T-helper 17 cell (primary cell): ENCODE results near the gene NAP1L4. TPM values are rescaled to one million over a fixed set of nuclear protein-coding genes. Genes with fewer than 3 reads are reported as not detected.

Experiments used
- ATAC-seq: fragments of 150-1000 bp; cut with Tn5 transposase; 2 replicates; pipeline ENCODE4 v1.10.0; 2021; ENCODE audit warnings: mild to moderate bottlenecking, moderate library complexity
- DNase-seq, 3 donors: peaks; one replicate each; pipeline versions ENCODE4 v3.0.0 to v3.0.0-alpha.2; 2020 to 2021
- H3K9me3 ChIP-seq: one replicate; pipeline ENCODE4 v1.7.0; 2013; ENCODE audit warnings: low read length, mild to moderate bottlenecking; ENCODE audit not compliant: control insufficient read depth, poor library complexity, severe bottlenecking
- H3K27ac Mint-ChIP-seq: one replicate; pipeline ENCODE4 v1.8.0; 2022; ENCODE audit warnings: mild to moderate bottlenecking, moderate library complexity, mixed read lengths
- H3K27me3 Mint-ChIP-seq: one replicate; pipeline ENCODE4 v1.8.0; 2022; ENCODE audit warnings: mixed read lengths
- H3K36me3 Mint-ChIP-seq: one replicate; pipeline ENCODE4 v1.8.0; 2022; ENCODE audit warnings: low read depth, mixed read lengths
- H3K4me1 Mint-ChIP-seq: one replicate; pipeline ENCODE4 v1.8.0; 2022; ENCODE audit warnings: mild to moderate bottlenecking, mixed read lengths
- H3K4me3 Mint-ChIP-seq: one replicate; pipeline ENCODE4 v1.8.0; 2022; ENCODE audit warnings: mild to moderate bottlenecking, moderate library complexity, mixed read lengths
- total RNA-seq, 4 donors: library from RNA in 2 of 4; stranded (reverse) in 2 of 4; gene quantifications; one replicate each; pipeline ENCODE4 v1.2.3 and lab custom pipeline; 2022 to 2026

The NAP1L4 gene, protein sequence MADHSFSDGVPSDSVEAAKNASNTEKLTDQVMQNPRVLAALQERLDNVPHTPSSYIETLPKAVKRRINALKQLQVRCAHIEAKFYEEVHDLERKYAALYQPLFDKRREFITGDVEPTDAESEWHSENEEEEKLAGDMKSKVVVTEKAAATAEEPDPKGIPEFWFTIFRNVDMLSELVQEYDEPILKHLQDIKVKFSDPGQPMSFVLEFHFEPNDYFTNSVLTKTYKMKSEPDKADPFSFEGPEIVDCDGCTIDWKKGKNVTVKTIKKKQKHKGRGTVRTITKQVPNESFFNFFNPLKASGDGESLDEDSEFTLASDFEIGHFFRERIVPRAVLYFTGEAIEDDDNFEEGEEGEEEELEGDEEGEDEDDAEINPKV
- total RNA-seq, result 100 to 1,000 TPM; 229 to 275 TPM
- total RNA-seq (lab: John Stamatoyannopoulos, UW), result 214 to 253 reads per million in 2 donors

DNA sequence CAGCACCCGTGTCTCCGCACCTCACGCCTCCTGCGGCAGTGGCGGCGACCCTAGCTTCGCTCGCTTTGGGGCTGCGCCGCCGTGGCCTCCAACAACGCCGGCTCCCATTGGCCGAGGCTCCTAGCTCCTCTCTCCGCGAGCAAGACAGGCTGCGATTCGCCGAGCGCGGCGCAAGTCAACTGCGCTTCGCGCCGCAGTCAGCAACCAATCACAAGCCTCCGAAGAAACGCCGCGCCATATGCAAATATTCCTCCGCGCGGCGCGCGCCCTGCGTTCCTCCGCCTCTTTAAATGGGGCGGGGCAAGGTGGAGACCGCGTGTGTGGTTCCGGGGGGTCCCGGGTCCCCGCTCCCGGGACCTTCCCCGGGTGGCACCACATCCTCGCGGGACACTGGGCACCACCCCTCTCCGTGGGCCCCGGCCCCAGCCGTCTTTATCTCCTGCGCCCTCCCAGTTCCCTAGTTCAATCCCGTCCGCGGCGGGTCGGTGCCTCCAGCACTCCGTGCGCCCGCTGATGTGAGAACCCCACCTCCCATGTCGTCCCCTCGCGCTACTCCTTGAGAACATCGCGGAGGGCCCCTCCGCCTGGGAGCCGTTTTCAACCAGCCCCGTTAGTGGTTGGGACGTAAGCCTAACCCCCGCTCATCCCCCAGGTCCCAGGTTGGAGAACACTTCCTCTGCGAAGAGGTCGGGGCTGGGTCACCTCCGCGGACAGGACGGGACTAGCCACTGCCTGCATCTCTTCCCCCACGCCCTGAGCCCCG, at the start of gene NAP1L4:
NAP1L4 (minus strand) TSS at position 96 of the 763 bp plus-strand sequence. CDS start 13,109 bp downstream, outside the sequence.
- Mint-ChIP-seq H3K4me3 (peak within 1 kb of the TSS; percentile 100), H3K27me3 (no peaks in the 10 kb centered on the region), H3K27ac (peak within 1 kb of the TSS; percentile 99), H3K4me1 (peaks cover 42% of the 10 kb centered on the region), H3K36me3 (peaks cover 7% of the 10 kb centered on the region)
- no peaks in the 10 kb centered on the region for H3K9me3 ChIP-seq
- ATAC-seq (peak; percentile 87), DNase-seq (peak; percentile 92 to 95 (median 95))

DNA sequence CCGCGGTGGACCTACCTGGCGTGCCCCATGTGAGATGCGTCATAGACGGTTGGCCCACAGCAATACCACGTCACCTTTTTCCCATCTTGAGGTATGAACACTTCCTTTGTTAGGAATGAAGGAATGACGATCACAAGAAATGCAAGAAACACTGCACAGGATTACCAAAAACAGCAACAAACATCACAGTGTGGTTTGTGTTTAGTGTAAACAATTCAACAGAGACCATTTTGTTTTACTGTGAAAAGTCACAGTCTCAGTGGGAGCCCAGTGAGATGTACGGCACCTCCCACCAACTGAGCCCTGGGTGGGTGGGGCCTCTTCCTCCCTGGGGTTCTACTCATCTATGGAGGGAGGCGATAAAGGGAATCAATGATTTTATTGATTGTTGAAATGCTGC, 48.8 kb upstream of the NAP1L4 start:
- peaks cover 29% of the 10 kb centered on the region for H3K4me1 Mint-ChIP-seq
- DNase-seq, result no peak
- no peaks in the 10 kb centered on the region for H3K9me3 ChIP-seq
- no peaks in the 10 kb centered on the region for H3K27me3 Mint-ChIP-seq
- H3K36me3 Mint-ChIP-seq, result no peaks in the 10 kb centered on the region
- peak overlapping the region; percentile 45 for H3K27ac Mint-ChIP-seq
- no peak for ATAC-seq
- H3K4me3 Mint-ChIP-seq, result no peak overlapping the region

DNA sequence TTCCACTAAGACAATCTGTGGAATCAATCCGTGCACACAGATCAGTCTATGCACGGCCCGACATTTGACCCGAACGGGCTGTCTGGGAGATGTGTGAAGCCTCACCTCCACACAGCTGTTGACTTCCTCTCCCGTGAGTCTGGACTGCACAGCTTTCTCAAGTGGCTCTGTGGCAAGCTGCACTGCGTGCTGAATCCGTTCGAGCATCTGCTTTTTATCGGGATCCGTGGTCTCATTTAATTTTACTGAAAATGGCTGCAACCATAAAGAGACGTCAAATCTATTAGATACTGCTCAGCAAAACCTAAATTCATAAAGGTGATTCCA, 45.8 kb upstream of the NAP1L4 start:
- Mint-ChIP-seq H3K27me3 (no peaks in the 10 kb centered on the region), H3K4me3 (no peak overlapping the region), H3K36me3 (peaks cover 6% of the 10 kb centered on the region), H3K27ac (no peak overlapping the region), H3K4me1 (peaks cover 23% of the 10 kb centered on the region)
- DNase-seq (no peak), ATAC-seq (no peak)
- no peaks in the 10 kb centered on the region for H3K9me3 ChIP-seq

DNA sequence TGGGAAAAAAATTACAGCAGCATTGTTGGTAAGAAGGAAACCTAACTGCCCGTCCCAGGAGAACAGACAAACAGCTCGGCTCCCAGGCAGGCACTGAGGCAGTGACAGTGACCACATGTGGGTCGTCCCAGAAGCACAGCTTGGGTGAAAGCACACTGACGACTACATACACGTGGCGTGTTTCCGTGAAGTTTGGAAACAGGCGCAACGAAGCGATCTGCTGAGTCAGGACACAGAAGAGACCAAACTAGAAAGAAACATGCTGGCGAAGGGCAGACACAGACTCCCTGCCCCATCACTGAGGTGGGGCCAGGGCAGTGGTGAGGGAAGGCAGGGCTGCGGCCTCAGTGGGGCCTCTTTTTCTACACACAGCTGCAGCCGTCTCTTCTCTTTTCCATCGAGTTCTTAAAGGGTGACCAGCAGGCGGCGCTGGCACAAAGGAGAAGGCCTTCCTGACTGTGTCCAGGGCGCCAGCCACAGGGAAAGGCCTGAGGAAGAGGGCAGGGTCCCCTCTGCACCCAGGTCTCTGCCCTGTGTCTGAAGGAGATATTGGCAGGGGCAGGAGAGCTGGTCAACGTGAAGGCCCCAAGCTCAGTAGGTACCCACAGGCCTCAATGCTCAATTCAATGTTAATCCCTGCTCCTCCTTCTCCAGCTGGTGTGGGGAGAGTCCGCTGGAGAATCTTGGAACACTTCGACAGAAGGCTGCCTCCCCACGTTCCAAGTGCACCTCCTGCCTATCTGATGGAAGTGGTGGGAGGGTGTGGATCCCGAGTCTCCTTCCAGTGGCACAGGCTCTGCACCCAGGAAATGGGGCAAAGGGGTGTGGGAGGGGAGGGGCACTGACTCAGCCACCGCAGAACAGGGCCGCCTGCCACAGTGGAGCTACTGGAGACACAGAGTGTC, 45.2 kb upstream of the NAP1L4 start:
- no peaks in the 10 kb centered on the region for H3K27me3 Mint-ChIP-seq
- DNase-seq (peak in 2 of 3 donors; percentile 32 to 44), ATAC-seq (peak; percentile 88)
- peak overlapping the region; percentile 56 for H3K27ac Mint-ChIP-seq
- H3K9me3 ChIP-seq, result no peaks in the 10 kb centered on the region
- peak overlapping the region; percentile 15 for H3K4me3 Mint-ChIP-seq
- H3K4me1 Mint-ChIP-seq, result peaks cover 23% of the 10 kb centered on the region
- peaks cover 6% of the 10 kb centered on the region for H3K36me3 Mint-ChIP-seq

DNA sequence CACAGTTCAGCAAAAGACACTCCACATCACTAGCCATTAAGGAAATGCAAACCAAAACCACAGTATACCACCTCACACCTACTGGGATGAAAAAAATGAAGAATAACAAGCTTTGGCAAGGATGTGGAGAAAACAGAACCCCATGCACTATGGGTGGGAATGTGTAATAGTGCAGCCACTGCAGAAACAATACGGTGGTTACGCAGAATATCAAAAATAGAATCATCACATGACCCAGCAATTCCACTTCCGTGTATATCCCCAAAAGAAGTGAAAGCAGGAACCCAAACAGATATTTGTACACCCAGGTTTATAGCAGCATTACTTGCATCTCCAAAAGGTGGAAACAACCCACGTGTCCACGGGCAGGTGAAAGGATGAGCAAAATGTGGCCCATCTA, 44.3 kb upstream of the NAP1L4 start:
- Mint-ChIP-seq H3K27me3 (no peaks in the 10 kb centered on the region), H3K4me1 (peaks cover 23% of the 10 kb centered on the region), H3K36me3 (peaks cover 6% of the 10 kb centered on the region), H3K27ac (peak overlapping the region; percentile 56), H3K4me3 (no peak overlapping the region)
- no peak for ATAC-seq
- no peak for DNase-seq
- no peaks in the 10 kb centered on the region for H3K9me3 ChIP-seq

DNA sequence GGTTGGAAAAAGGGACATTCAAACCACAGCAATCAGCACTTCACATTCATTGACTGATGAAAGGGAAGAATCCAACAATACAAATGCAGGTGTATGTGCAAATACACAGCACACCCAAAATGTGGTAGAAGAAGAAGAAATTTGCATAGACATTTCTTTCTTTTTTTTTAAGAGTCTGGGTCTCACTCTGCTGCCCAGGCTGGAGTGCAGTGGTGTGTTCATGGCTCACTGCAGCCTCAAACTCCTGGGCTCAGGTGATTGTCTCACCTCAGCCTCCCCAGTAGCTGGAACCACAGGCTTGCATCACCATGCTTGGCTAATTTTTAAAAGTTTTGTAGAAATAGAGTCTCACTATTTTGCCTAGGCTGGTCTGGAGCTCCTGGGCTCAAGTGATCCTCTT, 43.2 kb upstream of the NAP1L4 start:
- no peak for ATAC-seq
- Mint-ChIP-seq H3K4me1 (peaks cover 30% of the 10 kb centered on the region), H3K4me3 (no peak overlapping the region), H3K27me3 (no peaks in the 10 kb centered on the region), H3K36me3 (peaks cover 7% of the 10 kb centered on the region), H3K27ac (peak overlapping the region; percentile 56)
- no peak for DNase-seq
- H3K9me3 ChIP-seq, result no peaks in the 10 kb centered on the region

DNA sequence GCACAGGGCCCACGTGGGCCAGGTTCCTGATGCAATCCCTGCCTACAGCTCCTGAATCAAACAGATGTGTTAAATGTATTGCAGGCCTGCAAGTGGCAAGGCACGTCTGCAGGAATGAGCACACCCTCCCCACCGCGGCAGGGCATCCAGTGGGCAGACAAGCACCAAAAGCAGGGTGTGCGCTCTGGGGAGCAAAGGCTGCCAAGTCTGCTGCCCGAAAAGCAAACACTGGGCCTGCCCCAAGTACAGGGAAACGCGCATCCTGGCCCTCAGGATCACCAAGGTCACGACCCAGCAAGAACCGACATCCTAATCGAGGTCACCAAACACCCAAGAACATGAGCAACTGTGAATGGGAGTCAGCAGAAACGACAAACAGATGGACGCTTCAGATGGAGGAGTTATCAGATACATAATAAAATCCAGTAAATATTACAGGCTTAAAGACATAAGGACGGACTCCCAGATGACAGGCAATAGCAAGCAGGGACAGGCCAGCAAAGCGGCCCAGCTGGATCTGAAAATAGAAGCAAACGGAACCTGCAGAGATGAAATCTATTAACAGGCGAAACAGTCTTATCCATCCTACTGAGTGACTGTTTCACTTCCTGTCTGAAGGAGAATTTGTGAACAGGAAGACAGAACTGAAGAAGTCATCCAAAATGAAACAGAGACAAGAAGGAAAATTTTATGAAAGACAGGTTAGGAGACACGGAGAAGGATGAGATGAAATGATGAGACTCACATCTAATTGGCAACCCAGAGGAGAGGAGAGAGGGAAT, 38.4 kb upstream of the NAP1L4 start:
- H3K36me3 Mint-ChIP-seq, result peaks cover 20% of the 10 kb centered on the region
- H3K4me1 Mint-ChIP-seq, result peaks cover 14% of the 10 kb centered on the region
- H3K9me3 ChIP-seq, result no peaks in the 10 kb centered on the region
- H3K4me3 Mint-ChIP-seq, result peak overlapping the region; percentile 56
- H3K27me3 Mint-ChIP-seq, result no peaks in the 10 kb centered on the region
- DNase-seq (no peak), ATAC-seq (no peak)
- H3K27ac Mint-ChIP-seq, result peak overlapping the region; percentile 67

DNA sequence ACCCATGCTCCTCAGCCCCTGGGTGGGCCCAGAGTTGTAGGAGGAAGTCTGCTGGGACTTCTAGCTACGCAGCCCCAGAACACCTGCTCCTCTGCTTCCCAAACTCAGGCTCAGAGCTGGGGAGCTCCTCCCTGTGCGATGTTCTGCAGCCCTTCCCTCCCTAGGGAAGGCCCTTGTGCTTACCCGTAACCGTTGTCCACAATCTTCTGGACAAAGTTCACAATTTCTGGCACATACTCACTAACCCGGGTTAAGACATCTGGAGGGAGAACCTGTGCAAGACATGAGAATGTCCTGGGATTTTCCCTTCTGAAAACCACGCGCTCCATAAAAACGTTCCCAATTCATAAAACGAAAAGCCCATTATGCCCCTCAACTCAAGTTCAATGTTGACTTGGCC, 36.7 kb upstream of the NAP1L4 start:
- Mint-ChIP-seq H3K36me3 (peaks cover 16% of the 10 kb centered on the region), H3K27ac (no peak overlapping the region), H3K27me3 (no peaks in the 10 kb centered on the region), H3K4me3 (no peak overlapping the region), H3K4me1 (peaks cover 11% of the 10 kb centered on the region)
- no peaks in the 10 kb centered on the region for H3K9me3 ChIP-seq
- ATAC-seq (no peak), DNase-seq (no peak)

DNA sequence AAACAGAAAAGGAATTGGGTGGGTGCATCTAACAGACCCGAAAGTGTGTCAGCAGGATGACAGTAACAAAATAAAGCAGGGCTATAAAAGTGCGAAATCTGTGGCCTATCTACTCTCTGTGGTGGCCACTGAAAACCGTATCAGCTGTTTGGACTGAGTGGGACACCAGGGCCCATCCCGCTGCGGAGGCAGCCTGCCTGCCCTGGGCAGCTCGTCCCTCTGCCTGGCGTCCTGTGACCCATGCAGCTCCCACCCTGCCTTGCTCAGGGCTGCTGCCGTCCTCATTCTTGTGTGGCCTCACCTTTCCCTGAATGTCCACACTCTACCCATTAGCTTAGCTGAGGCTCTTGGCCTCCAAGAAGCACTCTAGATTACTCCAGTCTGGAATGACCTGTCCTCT, 34.7 kb upstream of the NAP1L4 start:
- H3K4me3 Mint-ChIP-seq, result no peak overlapping the region
- peaks cover 29% of the 10 kb centered on the region for H3K4me1 Mint-ChIP-seq
- DNase-seq (no peak), ATAC-seq (no peak)
- peaks cover 21% of the 10 kb centered on the region for H3K36me3 Mint-ChIP-seq
- no peaks in the 10 kb centered on the region for H3K27me3 Mint-ChIP-seq
- H3K27ac Mint-ChIP-seq, result no peak overlapping the region
- H3K9me3 ChIP-seq, result no peaks in the 10 kb centered on the region

DNA sequence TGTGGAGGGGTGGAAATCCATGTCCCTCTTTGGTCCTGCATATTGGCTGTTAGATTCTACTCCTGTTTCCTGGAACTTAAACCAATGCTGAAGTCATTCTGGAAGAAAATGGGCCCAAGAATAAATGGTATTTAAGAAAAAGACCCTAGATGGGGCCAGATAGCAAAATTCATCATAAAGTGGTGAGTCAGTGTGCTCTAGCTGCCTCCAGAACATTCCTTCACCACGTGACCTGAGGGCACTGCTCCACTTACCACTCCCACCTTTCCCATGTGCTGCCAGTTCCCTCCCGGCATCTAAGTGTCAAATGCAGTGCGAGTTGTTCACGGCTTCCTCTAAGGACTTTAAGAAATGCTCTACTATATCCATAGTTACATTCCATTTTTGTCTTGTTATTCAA, 30.9 kb upstream of the NAP1L4 start:
- no peak for ATAC-seq
- H3K4me3 Mint-ChIP-seq, result no peak overlapping the region

DNA sequence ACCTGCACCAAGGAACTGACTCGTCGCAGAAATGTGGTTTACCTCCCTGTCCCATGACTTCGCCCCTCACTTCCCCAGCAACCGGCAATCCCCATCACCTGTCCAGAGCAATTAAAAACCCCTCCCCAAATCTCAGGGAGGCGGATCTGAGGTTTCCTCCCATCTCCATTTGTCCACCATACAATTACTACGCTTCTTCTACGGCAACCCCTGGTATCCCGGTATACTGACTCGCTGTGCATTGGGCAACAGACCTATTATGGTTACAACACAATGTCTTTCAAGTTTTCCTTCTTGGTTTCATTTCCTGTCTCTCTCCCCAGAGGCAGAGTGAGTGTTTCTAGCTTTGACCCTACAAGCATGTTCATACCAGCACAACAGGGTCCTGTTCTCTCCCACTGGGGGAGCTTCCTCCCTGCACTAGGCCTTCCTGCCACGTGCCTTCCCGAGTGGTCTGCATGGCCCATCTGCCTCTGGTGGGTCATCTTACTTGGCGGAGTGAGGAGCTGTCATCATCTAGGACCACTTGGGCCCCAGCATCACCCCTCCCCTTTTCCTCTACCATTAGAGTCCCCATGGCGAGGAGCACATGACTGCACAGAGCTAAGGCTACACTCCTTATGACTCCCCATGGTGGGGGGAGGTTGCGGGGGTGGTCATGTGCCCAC, 30.3 kb upstream of the NAP1L4 start:
- H3K4me1 Mint-ChIP-seq, result peaks cover 23% of the 10 kb centered on the region
- no peak for DNase-seq
- H3K4me3 Mint-ChIP-seq, result no peak overlapping the region
- no peaks in the 10 kb centered on the region for H3K27me3 Mint-ChIP-seq
- H3K36me3 Mint-ChIP-seq, result peaks cover 11% of the 10 kb centered on the region
- peak; percentile 23 for ATAC-seq
- H3K27ac Mint-ChIP-seq, result peak overlapping the region; percentile 92
- no peaks in the 10 kb centered on the region for H3K9me3 ChIP-seq

More for the DNA sequence above, 30.9 kb upstream of the NAP1L4 start:
- peaks cover 23% of the 10 kb centered on the region for H3K4me1 Mint-ChIP-seq
- H3K27ac Mint-ChIP-seq, result peak overlapping the region; percentile 92
- DNase-seq, result no peak
- H3K36me3 Mint-ChIP-seq, result peaks cover 10% of the 10 kb centered on the region
- no peaks in the 10 kb centered on the region for H3K9me3 ChIP-seq
- H3K27me3 Mint-ChIP-seq, result no peaks in the 10 kb centered on the region

DNA sequence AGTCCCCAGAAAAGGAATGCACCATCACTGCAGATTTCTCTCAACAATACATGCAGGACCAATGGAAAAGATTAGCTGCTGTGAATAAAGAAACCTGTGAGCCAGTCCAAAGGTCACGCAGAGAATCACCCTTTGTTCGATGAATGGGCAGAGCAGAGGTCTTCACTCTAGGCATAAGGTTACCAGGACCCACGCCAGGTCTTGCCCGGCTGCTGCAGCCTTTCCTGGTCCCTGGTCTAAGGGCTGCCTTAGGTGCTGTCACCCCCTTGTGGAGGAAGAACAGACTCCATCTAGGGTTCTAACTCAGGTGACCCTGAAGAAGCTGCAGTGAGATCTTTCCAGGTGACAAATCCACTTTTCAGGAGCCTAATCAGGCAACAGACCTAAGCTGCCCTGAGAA, 29.0 kb upstream of the NAP1L4 start:
- Mint-ChIP-seq H3K4me1 (peaks cover 25% of the 10 kb centered on the region), H3K27ac (no peak overlapping the region), H3K27me3 (no peaks in the 10 kb centered on the region), H3K36me3 (peaks cover 10% of the 10 kb centered on the region), H3K4me3 (no peak overlapping the region)
- H3K9me3 ChIP-seq, result no peaks in the 10 kb centered on the region
- ATAC-seq (peak; percentile 69), DNase-seq (peak in 1 of 3 donors; percentile 27)
